HepG2 (cell line): ENCODE measurements around the gene DBN1. TPM values are rescaled to one million over a fixed set of nuclear protein-coding genes. Genes with fewer than 3 reads are reported as not detected.

Experiments
- ATAC-seq: fragments of 200-7000 bp; cut with Tn5 transposase; 3 replicates; pipeline ENCODE4 v1.9.1; 2020; ENCODE audit warnings: mild to moderate bottlenecking, moderate library complexity
- BruUV-seq: library from RNA; stranded (reverse); fragments of 400-500 nt; replicated peaks from 2 replicates; lab custom pipeline; 2021; lab: Mats Ljungman, UMichigan
- CTCF ChIA-PET: fragments of 300-600 bp; formaldehyde crosslinking; extraction: SDS; loops from one replicate; lab custom pipeline; 2021; ENCODE audit warnings: low total read pairs, inconsistent platforms, low intra/inter-chr PET ratio; lab: Yijun Ruan, JAX
- POLR2A ChIA-PET: fragments of 350-600 bp; sonication (Branson Sonifier 250); formaldehyde crosslinking; loops from one replicate; lab custom pipeline; 2020; ENCODE audit warnings: antibody characterized with exemption, inconsistent platforms; lab: Yijun Ruan, JAX
- DNase-seq: peaks from one replicate; pipeline ENCODE4 v3.0.0-alpha.2; 2015; ENCODE audit warnings: low spot score
- FAIRE-seq: peaks from 3 replicates; lab custom pipeline; 2011; peaks lifted over from hg19 to GRCh38; lab: Jason Lieb, UNC
- H2AFZ ChIP-seq: one replicate; pipeline ENCODE4 v1.6.1; 2011; ENCODE audit warnings: low read length, inconsistent platforms
- H3K27ac ChIP-seq: fragments of 300-600 bp; 3 replicates; pipeline ENCODE4 v1.8.0; 2011; ENCODE audit warnings: mixed run types, mild to moderate bottlenecking, mixed read lengths, low read length, inconsistent platforms; ENCODE audit not compliant: insufficient read depth; ENCODE audit errors: extremely low read length
- H3K27me3 ChIP-seq, 2 experiments: fragments of 200-600 bp in 1 of 2; 2 replicates in 1 of 2; 3 replicates in 1 of 2; pipeline versions ENCODE4 v1.6.0 to v1.8.0; 2011; ENCODE audit warnings: low read length in 2 of 2, mild to moderate bottlenecking in 2 of 2, moderate library complexity in 2 of 2, inconsistent platforms in 1 of 2; ENCODE audit not compliant: insufficient read depth in 2 of 2, control insufficient read depth in 1 of 2
- H3K36me3 ChIP-seq, 2 experiments: fragments of 200-600 bp in 1 of 2; replicated peaks in 1 of 2; 2 replicates in 1 of 2; 3 replicates in 1 of 2; pipeline versions ENCODE4 v1.5.1 to v1.8.0; 2011; ENCODE audit warnings: low read length in 2 of 2, inconsistent platforms in 1 of 2; ENCODE audit not compliant: insufficient read depth in 2 of 2, control insufficient read depth in 1 of 2
- H3K4me1 ChIP-seq: 2 replicates; pipeline ENCODE4 v1.5.1; 2012; ENCODE audit warnings: low read length, inconsistent platforms; ENCODE audit not compliant: insufficient read depth
- H3K4me2 ChIP-seq: 2 replicates; pipeline ENCODE4 v1.6.0; 2011; ENCODE audit warnings: low read depth, low read length, inconsistent platforms
- H3K4me3 ChIP-seq, 3 experiments: fragments of 200-600 bp in 1 of 3; sonication (generic), shearing (Covaris generic) in 1 of 3; replicated peaks in 1 of 3; 2 replicates each; pipeline ENCODE4 v1.5.1; 2011 to 2016; ENCODE audit warnings: low read length in 3 of 3, inconsistent platforms in 2 of 3, low read depth in 2 of 3, mild to moderate bottlenecking in 2 of 3, control low read depth in 1 of 3, mixed read lengths in 1 of 3; ENCODE audit not compliant: insufficient read depth in 1 of 3
- H3K79me2 ChIP-seq: one replicate; pipeline ENCODE4 v1.6.1; 2011; ENCODE audit warnings: low read length, inconsistent platforms; ENCODE audit not compliant: insufficient read depth
- H3K9ac ChIP-seq: 2 replicates; pipeline ENCODE4 v1.6.0; 2011; ENCODE audit warnings: mild to moderate bottlenecking, low read depth, low read length, inconsistent platforms; ENCODE audit not compliant: insufficient read depth
- H3K9me3 ChIP-seq: 2 replicates; pipeline ENCODE4 v1.5.1; 2012; ENCODE audit warnings: mild to moderate bottlenecking, low read length
- H4K20me1 ChIP-seq: 2 replicates; pipeline ENCODE4 v1.6.0; 2011; ENCODE audit warnings: inconsistent platforms, mild to moderate bottlenecking, low read length, moderate library complexity; ENCODE audit not compliant: insufficient read depth
- AGO2 ChIP-seq: fragments of 200-400 bp; formaldehyde crosslinking; optimal IDR thresholded peaks from 2 replicates; pipeline ENCODE3; 2017; ENCODE audit warnings: mild to moderate bottlenecking, low read depth, low read length, moderate library complexity
- AKAP8 ChIP-seq: sonication (generic); formaldehyde crosslinking; IDR thresholded peaks from 2 replicates; pipeline ENCODE4 v1.5.1; 2020; ENCODE audit warnings: mild to moderate bottlenecking, missing genetic modification reagents
- HNRNPL ChIP-seq: fragments of 200-400 bp; formaldehyde crosslinking; IDR thresholded peaks from 2 replicates; pipeline ENCODE4 v1.6.1; 2017; ENCODE audit warnings: mild to moderate bottlenecking, low read depth, low read length
- NFE2L1 ChIP-seq: sonication (generic); formaldehyde crosslinking; IDR thresholded peaks from 2 replicates; pipeline ENCODE4 v1.4.0; 2020; ENCODE audit warnings: missing genetic modification reagents, mild to moderate bottlenecking, borderline replicate concordance
- POLR2G ChIP-seq: fragments of 200-400 bp; formaldehyde crosslinking; IDR thresholded peaks from 2 replicates; pipeline ENCODE4 v1.6.1; 2018; ENCODE audit warnings: mild to moderate bottlenecking, low read depth, low read length, moderate library complexity
- RBFOX2 ChIP-seq: fragments of 200-400 bp; formaldehyde crosslinking; IDR thresholded peaks from 2 replicates; pipeline ENCODE4 v1.6.1; 2017; ENCODE audit warnings: low read depth, mild to moderate bottlenecking, low read length
- ZNF33B ChIP-seq: sonication (generic); formaldehyde crosslinking; IDR thresholded peaks from 2 replicates; pipeline ENCODE4 v1.5.1; 2020; ENCODE audit warnings: mild to moderate bottlenecking, missing genetic modification reagents
- WGBS: methylation state at CpG from one replicate; pipeline ENCODE4 v1.1.6; 2017; ENCODE audit warnings: low lambda C conversion rate; 5-methylcytosine and 5-hydroxymethylcytosine counted together
- in situ Hi-C: cut with HindIII; loops from 2 replicates; pipeline ENCODE4 v1.10.0; 2017; ENCODE audit warnings: low pct_unique_long_range_greater_than_20kb; ENCODE audit not compliant: extremely low pct_ligation_motif_present
- intact Hi-C: fragments of 100-400 bp; cut with micrococcal nuclease; formaldehyde crosslinking; loops from one replicate; pipeline ENCODE4 v1.10.0; 2022; ENCODE audit not compliant: unreplicated experiment
- polyA plus RNA-seq, 8 experiments: library from polyadenylated mRNA; depleted of rRNA in 3 of 8; stranded (reverse) in 7 of 8; unstranded in 1 of 8; fragments of >200 nt; fragmentation: Illumina TruSeq in 4 of 8; extraction: Trizol in 4 of 8; gene quantifications; 2 replicates each; pipeline versions ENCODE4 v1.2.1 to v1.2.3, GENCODE V29; 2011 to 2016; ENCODE audit warnings: low read depth in 4 of 8, missing spikeins in 1 of 8, mixed read lengths in 1 of 8; ENCODE audit not compliant: insufficient read depth in 1 of 8
- total RNA-seq, 5 experiments: library from RNA; depleted of rRNA; stranded (reverse); fragments of >200 nt; fragmentation: Illumina TruSeq; extraction: Trizol; gene quantifications; 2 replicates each; pipeline ENCODE4 v1.2.3, GENCODE V29; 2016; ENCODE audit warnings: low read depth in 1 of 5

DBN1 gene
- total and polyA plus RNA-seq, 2 of the 13 experiments (the other 11 are each of a cell fraction or from before 2014, with no cell fraction given) = 27.0 to 37.3 TPM

DNA sequence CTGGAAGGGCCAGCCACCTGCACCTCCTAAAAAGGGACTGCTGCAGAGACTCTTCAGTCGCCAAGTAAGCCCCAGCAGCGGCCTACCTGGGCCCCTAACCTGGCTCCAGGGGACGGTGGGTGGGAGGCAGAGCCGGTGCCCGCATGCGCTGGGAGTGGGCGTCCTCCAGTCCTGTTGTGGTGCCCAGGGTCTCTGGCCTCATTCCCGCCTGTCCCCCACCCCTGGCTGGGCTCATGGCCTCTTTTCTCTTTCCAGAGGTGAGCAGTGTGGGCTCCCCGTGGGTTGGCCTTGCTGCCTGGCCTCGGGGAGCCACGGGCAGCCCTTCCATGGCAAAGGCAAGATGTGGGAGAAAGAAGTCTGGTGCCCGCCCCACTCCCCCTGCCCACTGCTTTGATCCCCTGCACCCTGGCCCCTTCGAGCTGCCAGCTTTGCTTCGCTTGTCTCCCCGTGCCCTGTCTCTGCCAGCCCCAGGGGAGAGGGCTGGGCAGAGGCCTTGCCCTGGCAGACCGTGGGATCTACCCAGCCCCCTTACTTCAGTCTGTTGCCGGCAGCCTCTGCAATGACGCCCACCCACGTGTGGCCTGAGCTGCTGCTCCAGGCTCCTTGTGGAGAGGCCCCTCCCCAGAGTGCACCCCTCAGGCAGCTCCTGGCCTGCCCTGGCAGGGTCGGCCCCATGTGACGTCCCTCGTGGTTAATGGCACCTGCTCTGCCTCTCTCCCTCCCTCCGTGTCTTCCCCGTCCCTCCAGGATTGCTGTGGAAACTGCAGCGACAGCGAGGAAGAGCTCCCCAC is 32.2 kb downstream of the DBN1 start:
- no peak overlapping the region for H2AFZ ChIP-seq
- in situ Hi-C loops (no loop called here), intact Hi-C loops (no loop called here)
- TF ChIP-seq AGO2 (peak; percentile 85), RBFOX2 (peak; percentile 64), HNRNPL (0 out of 2 replicates have a peak, but pooled peaks have one; percentile 44), ZNF33B (CRISPR knock-in tag) (no peak), POLR2G (peak; percentile 38; the same call in 1 of the 2 replicates), AKAP8 (CRISPR knock-in tag) (peak; percentile 13; the same call in 1 of the 2 replicates), NFE2L1 (CRISPR knock-in tag) (no peak)
- 97% methylated on average over 17 of the region's 26 CpGs for WGBS
- no peaks in the 10 kb centered on the region for H3K27me3 ChIP-seq
- no peak overlapping the region for H3K4me2 ChIP-seq
- H3K27ac ChIP-seq = no peak overlapping the region
- DNase-seq = no peak
- peaks cover 2% of the 10 kb centered on the region; the same call in 1 of the 2 replicates for H4K20me1 ChIP-seq
- peaks cover 8 to 16% of the 10 kb centered on the region in 2 experiments; a peak in 4 of 5 replicates for H3K36me3 ChIP-seq
- ChIA-PET POLR2A (interaction anchor here (1.3 to 2.0 kb wide), 3 partner anchors 13 to 16 kb away, joined by 3 to 8 read pairs (median 5); partner anchors contain the start of gene GRK6), CTCF (no interaction called here)
- H3K4me1 ChIP-seq = peaks cover 31% of the 10 kb centered on the region
- no peak for FAIRE-seq
- no peak for ATAC-seq
- BruUV-seq = no TSS peak
- no peak overlapping the region for H3K9ac ChIP-seq
- H3K79me2 ChIP-seq = no peaks in the 10 kb centered on the region
- H3K9me3 ChIP-seq = no peaks in the 10 kb centered on the region
- no peak overlapping the region for H3K4me3 ChIP-seq
